ENCODE measurements around the gene RIMKLB. TPM values are rescaled to one million over a fixed set of nuclear protein-coding genes. Genes with fewer than 3 reads are reported as not detected.
A peak's percentile ranks its signal among the peaks of the same experiment; 100 is the strongest.

The RIMKLB gene
- polyA plus RNA-seq (2011; rRNA removed) (15.8 and 22.0 TPM in 2 replicates), polyA minus RNA-seq (2011; rRNA and poly(A)+ RNA removed) (13.2 and 14.9 TPM in 2 replicates)

- Histone ChIP-seq H3K9me3 (ENCODE audit: control insufficient read depth, insufficient read depth, low read length) (no peaks in the 10 kb centered on the region), H3K4me3 (ENCODE audit: low read depth, low read length) (peak within 1 kb of the TSS; percentile 82), H3K27me3 (ENCODE audit: control insufficient read depth, insufficient read depth, low read length) (no peaks in the 10 kb centered on the region), H3K27ac (ENCODE audit: low read depth, low read length) (peak within 1 kb of the TSS; percentile 33)
- POLR2A ChIA-PET: interaction anchor here (0.9 kb wide), 1 partner anchor 38 kb away, joined by 3 read pairs; no protein-coding TSS in a partner anchor
- CTCF ChIA-PET: interaction anchor here (0.7 kb wide), 3 partner anchors 193 to 216 kb away, joined by 3 to 5 read pairs (median 4); no protein-coding TSS in a partner anchor
- DNase-seq (ENCODE audit: low read depth, low spot score): no peak
- TF ChIP-seq CTCF (IDR thresholded peaks at IDR 0.05; ENCODE audit: low read depth, low read length): no peak
Measured at GRCh38 chr12:8697476-8698131, at the start of gene RIMKLB. Gene RIMKLB (plus strand): TSS chr12:8697991. CDS start chr12:8713867, 15,876 bp downstream.

- Histone ChIP-seq H3K27ac (ENCODE audit: low read depth, low read length) (no peak overlapping the region), H3K4me3 (ENCODE audit: low read depth, low read length) (no peak overlapping the region), H3K9me3 (ENCODE audit: control insufficient read depth, insufficient read depth, low read length) (no peaks in the 10 kb centered on the region), H3K27me3 (ENCODE audit: control insufficient read depth, insufficient read depth, low read length) (no peaks in the 10 kb centered on the region)
- TF ChIP-seq CTCF (IDR thresholded peaks at IDR 0.05; ENCODE audit: low read depth, low read length): no peak
- ChIA-PET CTCF (interaction anchor here (0.8 to 2.3 kb wide), 2 partner anchors 8 to 242 kb away, joined by 7 to 9 read pairs; no protein-coding TSS in a partner anchor), POLR2A (no interaction called here)
- no peak for DNase-seq (ENCODE audit: low read depth, low spot score)
Measured at GRCh38 chr12:8648576-8649205, 49.1 kb upstream of the RIMKLB start.

- ChIA-PET CTCF (interaction anchor here (0.5 to 1.8 kb wide), 7 partner anchors 185 to 846 kb away, joined by 3 to 7 read pairs (median 4); no protein-coding TSS in a partner anchor), POLR2A (no interaction called here)
- Histone ChIP-seq H3K27ac (ENCODE audit: low read depth, low read length) (no peak overlapping the region), H3K27me3 (ENCODE audit: control insufficient read depth, insufficient read depth, low read length) (no peaks in the 10 kb centered on the region), H3K4me3 (ENCODE audit: low read depth, low read length) (no peak overlapping the region), H3K9me3 (ENCODE audit: control insufficient read depth, insufficient read depth, low read length) (no peaks in the 10 kb centered on the region)
- DNase-seq (ENCODE audit: low read depth, low spot score): no peak
- TF ChIP-seq CTCF (IDR thresholded peaks at IDR 0.05; ENCODE audit: low read depth, low read length): no peak
Measured at GRCh38 chr12:8655421-8655820, 42.4 kb upstream of the RIMKLB start.

GRCh38 chr12:8658346-8658745, 39.4 kb upstream of the RIMKLB start:
- CTCF ChIA-PET: interaction anchor here (0.6 to 5.2 kb wide), 17 partner anchors 11 to 391 kb away, joined by 3 to 73 read pairs (median 9); no protein-coding TSS in a partner anchor
- no peak for DNase-seq (ENCODE audit: low read depth, low spot score)
- no peaks in the 10 kb centered on the region for H3K9me3 ChIP-seq (ENCODE audit: control insufficient read depth, insufficient read depth, low read length)
- H3K4me3 ChIP-seq (ENCODE audit: low read depth, low read length): no peak overlapping the region
- POLR2A ChIA-PET: interaction anchor here (0.6 to 0.7 kb wide), 2 partner anchors 13 to 250 kb away, joined by 3 to 10 read pairs; no protein-coding TSS in a partner anchor
- H3K27ac ChIP-seq (ENCODE audit: low read depth, low read length): no peak overlapping the region
- no peak for TF ChIP-seq CTCF (IDR thresholded peaks at IDR 0.05; ENCODE audit: low read depth, low read length)
- no peaks in the 10 kb centered on the region for H3K27me3 ChIP-seq (ENCODE audit: control insufficient read depth, insufficient read depth, low read length)

- H3K4me3 ChIP-seq (ENCODE audit: low read depth, low read length): no peak overlapping the region
- H3K9me3 ChIP-seq (ENCODE audit: control insufficient read depth, insufficient read depth, low read length): no peaks in the 10 kb centered on the region
- POLR2A ChIA-PET: no interaction called here
- H3K27ac ChIP-seq (ENCODE audit: low read depth, low read length): no peak overlapping the region
- TF ChIP-seq CTCF (IDR thresholded peaks at IDR 0.05; ENCODE audit: low read depth, low read length): no peak
- peaks cover 3% of the 10 kb centered on the region for H3K27me3 ChIP-seq (ENCODE audit: control insufficient read depth, insufficient read depth, low read length)
- DNase-seq (ENCODE audit: low read depth, low spot score): no peak
- CTCF ChIA-PET: interaction anchor here (1.1 to 5.2 kb wide), 3 partner anchors 117 to 389 kb away, joined by 4 to 73 read pairs (median 4); no protein-coding TSS in a partner anchor
Measured at GRCh38 chr12:8661016-8661415, 36.8 kb upstream of the RIMKLB start.
